GM13977 (cell line): Measurements from ENCODE around the gene ARHGEF10L.

Experiments
- DNase-seq: peaks from one replicate; pipeline ENCODE4 v3.0.0; 2012; ENCODE audit warnings: low spot score
- CTCF ChIP-seq: IDR thresholded peaks from 2 replicates; pipeline ENCODE4 v1.5.1; 2012; ENCODE audit warnings: mild to moderate bottlenecking, control low read depth; ENCODE audit not compliant: insufficient read depth; ENCODE audit errors: extremely low read depth, missing control alignments
- in situ Hi-C: fragments of 300-500 bp; cut with MboI; formaldehyde crosslinking; loops from one replicate; pipeline ENCODE4 v1.12.0; 2022; ENCODE audit warnings: low sequenced_read_pairs, low pct_unique_long_range_greater_than_20kb, mixed read lengths, inconsistent platforms; ENCODE audit not compliant: unreplicated experiment

Gene ARHGEF10L

GRCh38 chr1:17724150-17724549 lies 184.7 kb downstream of the ARHGEF10L start:
- in situ Hi-C loops, result no loop called here
- no peak for DNase-seq
- no peak for TF ChIP-seq CTCF

GRCh38 chr1:17725084-17725719 lies 185.7 kb downstream of the ARHGEF10L start:
- in situ Hi-C loops, result no loop called here
- TF ChIP-seq CTCF, result no peak
- no peak for DNase-seq

- no peak for DNase-seq
- in situ Hi-C loops, result no loop called here
- no peak for TF ChIP-seq CTCF
Measured at GRCh38 chr1:17725811-17726582, 186.5 kb downstream of the ARHGEF10L start.

GRCh38 chr1:17728123-17728712 lies 188.7 kb downstream of the ARHGEF10L start:
- TF ChIP-seq CTCF, result no peak
- in situ Hi-C loops, result no loop called here
- no peak for DNase-seq

GRCh38 chr1:17729248-17729647 lies 189.8 kb downstream of the ARHGEF10L start:
- DNase-seq, result no peak
- TF ChIP-seq CTCF, result no peak
- in situ Hi-C loops, result no loop called here

- in situ Hi-C loops, result no loop called here
- TF ChIP-seq CTCF, result no peak
- no peak for DNase-seq
Measured at GRCh38 chr1:17729909-17730308, 190.4 kb downstream of the ARHGEF10L start.
